Kidney (tissue), 14 donors: ENCODE measurements around the gene ADAMTS14. TPM values are rescaled to one million over a fixed set of nuclear protein-coding genes. Genes with fewer than 3 reads are reported as not detected.

Experiments used
- DNase-seq, 5 donors: peaks; one replicate each; pipeline ENCODE4 v3.0.0-alpha.2; 2013 to 2020
- FAIRE-seq: peaks from 2 replicates; lab custom pipeline; 2012; peaks lifted over from hg19 to GRCh38; lab: Jason Lieb, UNC
- H3K27ac ChIP-seq, 2 donors: one replicate each; pipeline ENCODE4 v1.7.0; 2013; ENCODE audit warnings: low read depth in 2 of 2, low read length in 2 of 2, inconsistent platforms in 1 of 2
- H3K27me3 ChIP-seq: one replicate; pipeline ENCODE4 v1.7.1; 2013; ENCODE audit warnings: low read length, inconsistent platforms; ENCODE audit not compliant: control insufficient read depth, insufficient read depth
- H3K36me3 ChIP-seq, 3 donors: one replicate each; pipeline versions ENCODE4 v1.7.0 to v1.7.1; 2013; ENCODE audit warnings: low read length in 3 of 3, control low read depth in 1 of 3, inconsistent platforms in 1 of 3; ENCODE audit not compliant: insufficient read depth in 3 of 3, control insufficient read depth in 2 of 3
- H3K4me1 ChIP-seq, 3 donors: one replicate each; pipeline versions ENCODE4 v1.7.0 to v1.7.1; 2013; ENCODE audit warnings: low read length in 3 of 3, inconsistent platforms in 1 of 3, low read depth in 1 of 3; ENCODE audit not compliant: control insufficient read depth in 2 of 3, insufficient read depth in 2 of 3
- H3K4me3 ChIP-seq, 3 donors: one replicate each; pipeline versions ENCODE4 v1.7.0 to v1.8.1; 2013; ENCODE audit warnings: low read length in 3 of 3, control low read depth in 1 of 3, inconsistent platforms in 1 of 3
- H3K9ac ChIP-seq, 3 donors: one replicate each; pipeline versions ENCODE4 v1.7.0 to v1.7.1; 2013; ENCODE audit warnings: low read length in 3 of 3, control low read depth in 1 of 3, inconsistent platforms in 1 of 3
- H3K9me3 ChIP-seq, 3 donors: one replicate each; pipeline versions ENCODE4 v1.7.0 to v1.7.1; 2013; ENCODE audit warnings: low read length in 3 of 3, control low read depth in 1 of 3, inconsistent platforms in 1 of 3; ENCODE audit not compliant: control insufficient read depth in 2 of 3, insufficient read depth in 1 of 3
- intact Hi-C: fragments of 100-400 bp; cut with DNase I; formaldehyde crosslinking; loops from one replicate; pipeline ENCODE4 v1.11.1; 2022
- polyA plus RNA-seq: library from polyadenylated mRNA; stranded (reverse); fragments of 350-450 nt; fragmentation: Illumina TruSeq; extraction: RNeasy Lipid Tissue Mini Kit (QIAGEN cat#74804); gene quantifications from one replicate; pipeline ENCODE4 v1.2.3, GENCODE V29; 2014; ENCODE audit warnings: low read depth, low replicate concordance; ENCODE audit not compliant: insufficient read depth
- total RNA-seq: library from RNA; stranded (reverse); fragmentation: NEBNext Ultra II Directional; extraction: Animal tissue kit (Norgen Biotek cat#: 25700); gene quantifications from one replicate; pipeline ENCODE4 v1.2.1, GENCODE V29; 2021
- TF ChIP-seq, protein P1 (sequence below): IDR thresholded peaks from 3 replicates; pipeline ENCODE4 v1.5.1; 2012; ENCODE audit warnings: mild to moderate bottlenecking, moderate library complexity, borderline replicate concordance; ENCODE audit not compliant: insufficient read depth; ENCODE audit errors: extremely low read depth
- donor health status: control.
- donor health status: control.
- donor health status: control.
- donor health status: control.
- donor health status: control.
- donor health status: DM: yes; HTN: yes; CAD: no.
- donor health status: Normal renal cell carcinoma (clear cell type).

Gene ADAMTS14
- total and polyA plus RNA-seq, 2 donors from 2014 or later, result 0.47 TPM; not detected in 1

DNA sequence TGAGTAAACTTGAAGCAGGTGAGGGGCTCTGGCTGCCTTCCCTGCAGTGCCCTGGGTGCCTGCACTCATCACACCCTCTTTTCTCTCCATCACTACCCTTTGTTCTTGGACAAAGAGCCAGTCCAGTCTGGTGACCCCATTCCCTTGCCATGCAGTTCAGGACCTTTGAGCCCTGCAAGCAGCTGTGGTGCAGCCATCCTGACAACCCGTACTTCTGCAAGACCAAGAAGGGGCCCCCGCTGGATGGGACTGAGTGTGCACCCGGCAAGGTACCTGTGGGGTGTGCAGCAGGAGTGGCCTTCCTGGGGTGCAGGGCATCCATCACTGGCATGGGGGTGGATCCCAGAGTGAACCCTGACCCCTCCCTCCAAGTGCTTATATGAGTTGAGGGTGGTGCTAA is 64.2 kb downstream of the ADAMTS14 start:
- no peaks in the 10 kb centered on the region for H3K36me3 ChIP-seq
- FAIRE-seq (no peak), DNase-seq (peak in 1 of 5 donors; percentile 52)
- intact Hi-C loops, result no loop called here
- no peaks in the 10 kb centered on the region for H3K27me3 ChIP-seq
- H3K4me1 ChIP-seq, result peaks cover 0 to 9% (median 3%) of the 10 kb centered on the region in 3 donors
- no peak overlapping the region for H3K9ac ChIP-seq
- no peak overlapping the region for H3K27ac ChIP-seq
- H3K9me3 ChIP-seq, result no peaks in the 10 kb centered on the region
- no peak overlapping the region for H3K4me3 ChIP-seq
- TF ChIP-seq, protein P1, sequence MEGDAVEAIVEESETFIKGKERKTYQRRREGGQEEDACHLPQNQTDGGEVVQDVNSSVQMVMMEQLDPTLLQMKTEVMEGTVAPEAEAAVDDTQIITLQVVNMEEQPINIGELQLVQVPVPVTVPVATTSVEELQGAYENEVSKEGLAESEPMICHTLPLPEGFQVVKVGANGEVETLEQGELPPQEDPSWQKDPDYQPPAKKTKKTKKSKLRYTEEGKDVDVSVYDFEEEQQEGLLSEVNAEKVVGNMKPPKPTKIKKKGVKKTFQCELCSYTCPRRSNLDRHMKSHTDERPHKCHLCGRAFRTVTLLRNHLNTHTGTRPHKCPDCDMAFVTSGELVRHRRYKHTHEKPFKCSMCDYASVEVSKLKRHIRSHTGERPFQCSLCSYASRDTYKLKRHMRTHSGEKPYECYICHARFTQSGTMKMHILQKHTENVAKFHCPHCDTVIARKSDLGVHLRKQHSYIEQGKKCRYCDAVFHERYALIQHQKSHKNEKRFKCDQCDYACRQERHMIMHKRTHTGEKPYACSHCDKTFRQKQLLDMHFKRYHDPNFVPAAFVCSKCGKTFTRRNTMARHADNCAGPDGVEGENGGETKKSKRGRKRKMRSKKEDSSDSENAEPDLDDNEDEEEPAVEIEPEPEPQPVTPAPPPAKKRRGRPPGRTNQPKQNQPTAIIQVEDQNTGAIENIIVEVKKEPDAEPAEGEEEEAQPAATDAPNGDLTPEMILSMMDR, result no peak

DNA sequence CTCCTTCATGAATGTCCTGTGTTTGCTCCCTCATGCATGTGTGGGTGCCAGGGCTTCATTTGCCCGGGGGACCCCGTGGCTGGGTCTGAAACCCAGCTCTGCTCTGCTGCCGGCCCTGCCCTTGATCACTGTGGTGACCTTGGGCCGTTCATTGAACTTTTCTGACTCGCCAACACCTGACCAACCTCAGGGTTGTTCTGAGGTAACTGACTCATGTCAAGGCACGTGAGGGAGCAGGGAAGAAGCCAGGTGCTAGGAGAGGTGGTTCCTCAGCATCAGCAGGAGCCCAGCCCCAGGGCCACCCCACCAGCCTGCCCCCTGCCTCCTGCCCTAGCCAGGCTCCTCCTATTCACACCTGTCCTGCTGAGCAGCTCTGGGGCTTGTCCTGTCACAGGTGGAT is 64.9 kb downstream of the ADAMTS14 start:
- Histone ChIP-seq H3K27ac (no peak overlapping the region), H3K9me3 (no peaks in the 10 kb centered on the region), H3K4me1 (peaks cover 0 to 9% (median 6%) of the 10 kb centered on the region in 3 donors), H3K36me3 (no peaks in the 10 kb centered on the region), H3K9ac (no peak overlapping the region), H3K27me3 (no peaks in the 10 kb centered on the region), H3K4me3 (no peak overlapping the region)
- TF ChIP-seq, protein P1, result no peak
- FAIRE-seq (no peak), DNase-seq (peak in 1 of 5 donors; percentile 39)
- intact Hi-C loops, result no loop called here

DNA sequence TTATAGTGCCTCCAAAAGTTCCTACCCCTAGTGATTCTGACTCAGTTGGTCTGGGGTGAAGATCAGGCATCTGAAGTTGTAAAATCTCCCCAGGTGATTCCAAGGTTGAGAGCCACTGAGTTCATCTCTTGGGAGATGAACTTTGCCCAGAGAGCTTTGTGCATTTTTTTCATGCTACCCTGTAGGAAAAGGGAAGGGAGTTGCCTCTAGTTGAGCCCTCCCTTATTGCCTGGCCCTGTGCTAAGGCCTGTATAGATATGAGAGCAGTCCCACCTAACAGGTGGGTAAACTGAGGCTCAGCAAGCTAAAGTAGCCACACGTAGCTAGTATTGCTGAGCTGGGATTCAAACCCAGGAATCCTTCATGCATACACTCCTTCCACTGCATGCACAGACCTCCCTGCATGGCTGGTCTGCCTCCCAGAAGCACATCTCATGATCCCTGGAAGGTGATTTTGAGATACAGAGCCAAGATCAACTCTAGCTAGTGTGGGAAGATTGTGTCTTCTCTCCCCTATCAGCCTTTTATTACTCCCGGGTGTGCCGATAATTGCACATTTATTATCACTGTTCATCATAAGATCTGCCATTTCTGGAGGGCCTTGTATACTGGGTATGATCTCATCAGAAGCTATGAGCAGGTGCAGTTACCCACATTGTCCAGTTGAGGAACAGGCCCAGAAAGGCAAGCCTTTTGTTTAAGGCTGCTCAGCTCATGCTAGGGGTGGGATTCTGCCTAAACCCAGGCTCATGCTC is 65.9 kb downstream of the ADAMTS14 start:
- intact Hi-C loops, result no loop called here
- FAIRE-seq (no peak), DNase-seq (no peak)
- H3K36me3 ChIP-seq, result no peaks in the 10 kb centered on the region
- H3K27me3 ChIP-seq, result no peaks in the 10 kb centered on the region
- H3K9ac ChIP-seq, result no peak overlapping the region
- H3K4me3 ChIP-seq, result no peak overlapping the region
- TF ChIP-seq, protein P1, result no peak
- H3K4me1 ChIP-seq, result peaks cover 6 to 15% (median 12%) of the 10 kb centered on the region in 3 donors
- no peaks in the 10 kb centered on the region for H3K9me3 ChIP-seq
- H3K27ac ChIP-seq, result no peak overlapping the region
